Lung (tissue), 12 donors: ENCODE data around the gene ZBTB25. TPM values are rescaled to one million over a fixed set of nuclear protein-coding genes. Genes with fewer than 3 reads are reported as not detected.
A peak's percentile ranks its signal among the peaks of the same experiment; 100 is the strongest.

Experiments used
- ATAC-seq: fragments of 200-7000 bp; cut with Tn5 transposase; one replicate; pipeline ENCODE4 v1.9.1; 2020; ENCODE audit warnings: moderate number of reproducible peaks; ENCODE audit not compliant: insufficient read depth, low FRiP score
- DNase-seq, 3 donors: peaks; one replicate each; pipeline ENCODE4 v3.0.0-alpha.2; 2013 to 2017
- H3K27ac ChIP-seq, 2 donors: one replicate each; pipeline ENCODE4 v1.5.1; 2013; ENCODE audit warnings: mild to moderate bottlenecking in 2 of 2, moderate library complexity in 2 of 2, control low read depth in 1 of 2, inconsistent platforms in 1 of 2, low read depth in 1 of 2, low read length in 1 of 2
- H3K27me3 ChIP-seq, 3 donors: one replicate each; pipeline ENCODE4 v1.5.1; 2013; ENCODE audit warnings: low read length in 2 of 3; ENCODE audit not compliant: control insufficient read depth in 3 of 3, insufficient read depth in 3 of 3
- H3K36me3 ChIP-seq, 4 donors: one replicate each; pipeline ENCODE4 v1.5.1; 2013; ENCODE audit warnings: low read length in 4 of 4, mild to moderate bottlenecking in 1 of 4, moderate library complexity in 1 of 4; ENCODE audit not compliant: control insufficient read depth in 4 of 4, insufficient read depth in 4 of 4
- H3K4me1 ChIP-seq, 5 donors: one replicate each; pipeline ENCODE4 v1.5.1; 2013; ENCODE audit warnings: low read length in 5 of 5, mild to moderate bottlenecking in 2 of 5, moderate library complexity in 1 of 5; ENCODE audit not compliant: control insufficient read depth in 5 of 5, insufficient read depth in 5 of 5
- H3K4me3 ChIP-seq: one replicate; pipeline ENCODE4 v1.5.1; 2013; ENCODE audit warnings: mild to moderate bottlenecking, control low read depth, moderate library complexity
- H3K9ac ChIP-seq, 2 donors: one replicate each; pipeline ENCODE4 v1.5.1; 2013; ENCODE audit warnings: low read length in 2 of 2, control low read depth in 1 of 2; ENCODE audit not compliant: insufficient read depth in 1 of 2
- H3K9me3 ChIP-seq, 4 donors: one replicate each; pipeline ENCODE4 v1.5.1; 2013; ENCODE audit warnings: low read length in 3 of 4, mild to moderate bottlenecking in 1 of 4, moderate library complexity in 1 of 4; ENCODE audit not compliant: control insufficient read depth in 4 of 4, insufficient read depth in 3 of 4
- WGBS, 2 donors: extraction: QIAGEN DNeasy Blood & Tissue Kit; methylation state at CpG; one replicate each; pipeline ENCODE4 v1.1.7; 2013; 5-methylcytosine and 5-hydroxymethylcytosine counted together
- polyA plus RNA-seq, 2 donors: library from polyadenylated mRNA; stranded (reverse); fragments of 200-250 nt; gene quantifications; one replicate each; pipeline ENCODE4 v1.2.1, GENCODE V29; 2013
- total RNA-seq, 2 donors: library from RNA; depleted of rRNA in 1 of 2; stranded (reverse); fragments of >200 nt in 1 of 2; gene quantifications; one replicate each; pipeline ENCODE4 v1.2.1, GENCODE V29; 2014 to 2021
- TF ChIP-seq, protein P1 (sequence below): IDR thresholded peaks from 2 replicates; pipeline ENCODE4 v1.5.1; 2012; ENCODE audit warnings: mild to moderate bottlenecking; ENCODE audit errors: control extremely low read depth, extremely low read depth
- donor health status: control.
- donor health status: control.
- donor health status: Bipolar disorder and iron deficiency.
- donor health status: healthy.
- donor health status: DM: yes; HTN: yes; CAD: no.

The ZBTB25 gene
- total and polyA plus RNA-seq, 4 donors: 4.0 to 15.4 (median 9.2) TPM

DNA sequence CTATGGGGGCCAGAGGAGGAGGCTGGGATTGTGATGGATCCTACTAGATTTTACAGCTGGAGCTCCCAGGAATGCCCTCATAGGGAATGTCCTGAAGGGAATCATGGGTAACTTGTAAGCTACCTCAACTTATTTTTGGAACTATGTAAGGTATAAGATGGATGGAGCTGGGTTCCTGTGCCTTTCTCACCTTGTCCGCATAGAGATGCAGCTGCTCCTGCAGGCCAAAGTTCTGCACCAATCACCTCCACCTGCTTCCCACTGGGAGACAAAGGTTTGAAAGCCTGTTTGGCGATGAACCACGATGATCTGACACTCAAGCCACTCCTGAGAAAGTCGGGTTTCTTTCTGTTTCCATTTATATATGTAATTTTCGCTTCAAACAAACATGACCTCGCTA is 39.0 kb downstream of the ZBTB25 start:
- peak overlapping the region in 1 of 2 donors; percentile 30 for H3K9ac ChIP-seq

DNA sequence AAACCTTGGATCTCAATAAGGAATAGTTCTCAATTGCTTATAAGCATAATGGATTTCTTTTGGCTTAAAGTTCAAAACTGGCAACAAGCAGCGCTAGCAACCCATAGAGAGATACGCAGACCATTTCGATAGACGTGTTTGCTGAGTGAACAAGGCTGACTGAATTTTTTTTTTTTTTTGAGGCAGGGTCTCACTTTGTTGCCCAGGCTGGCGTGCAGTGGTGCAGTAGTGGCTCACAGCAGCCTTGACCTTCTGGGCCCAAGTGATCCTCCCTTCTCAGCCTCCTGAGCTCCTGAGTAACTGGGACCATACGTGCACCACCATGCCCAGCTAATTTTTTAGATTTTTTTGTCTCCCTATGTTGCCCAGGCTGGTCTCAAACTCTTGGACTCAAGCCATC is 39.8 kb downstream of the ZBTB25 start:
- peaks cover 0 to 29% (median 1%) of the 10 kb centered on the region in 5 donors for H3K4me1 ChIP-seq
- 93 to 95% methylated on average over 6 of the region's 6 CpGs for WGBS, 2 donors

More for the DNA sequence above, 39.0 kb downstream of the ZBTB25 start:
- Histone ChIP-seq H3K4me1 (peaks cover 0 to 35% (median 1%) of the 10 kb centered on the region in 5 donors), H3K27ac (no peak overlapping the region), H3K36me3 (peaks cover 0 to 6% (median under 1%) of the 10 kb centered on the region in 4 donors), H3K9me3 (no peaks in the 10 kb centered on the region), H3K4me3 (no peak overlapping the region), H3K27me3 (no peaks in the 10 kb centered on the region)
- ATAC-seq (no peak), DNase-seq (no peak)
- WGBS, 2 donors: 16 to 23% methylated on average over 6 of the region's 6 CpGs
- TF ChIP-seq, protein P1, sequence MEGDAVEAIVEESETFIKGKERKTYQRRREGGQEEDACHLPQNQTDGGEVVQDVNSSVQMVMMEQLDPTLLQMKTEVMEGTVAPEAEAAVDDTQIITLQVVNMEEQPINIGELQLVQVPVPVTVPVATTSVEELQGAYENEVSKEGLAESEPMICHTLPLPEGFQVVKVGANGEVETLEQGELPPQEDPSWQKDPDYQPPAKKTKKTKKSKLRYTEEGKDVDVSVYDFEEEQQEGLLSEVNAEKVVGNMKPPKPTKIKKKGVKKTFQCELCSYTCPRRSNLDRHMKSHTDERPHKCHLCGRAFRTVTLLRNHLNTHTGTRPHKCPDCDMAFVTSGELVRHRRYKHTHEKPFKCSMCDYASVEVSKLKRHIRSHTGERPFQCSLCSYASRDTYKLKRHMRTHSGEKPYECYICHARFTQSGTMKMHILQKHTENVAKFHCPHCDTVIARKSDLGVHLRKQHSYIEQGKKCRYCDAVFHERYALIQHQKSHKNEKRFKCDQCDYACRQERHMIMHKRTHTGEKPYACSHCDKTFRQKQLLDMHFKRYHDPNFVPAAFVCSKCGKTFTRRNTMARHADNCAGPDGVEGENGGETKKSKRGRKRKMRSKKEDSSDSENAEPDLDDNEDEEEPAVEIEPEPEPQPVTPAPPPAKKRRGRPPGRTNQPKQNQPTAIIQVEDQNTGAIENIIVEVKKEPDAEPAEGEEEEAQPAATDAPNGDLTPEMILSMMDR: no peak

DNA sequence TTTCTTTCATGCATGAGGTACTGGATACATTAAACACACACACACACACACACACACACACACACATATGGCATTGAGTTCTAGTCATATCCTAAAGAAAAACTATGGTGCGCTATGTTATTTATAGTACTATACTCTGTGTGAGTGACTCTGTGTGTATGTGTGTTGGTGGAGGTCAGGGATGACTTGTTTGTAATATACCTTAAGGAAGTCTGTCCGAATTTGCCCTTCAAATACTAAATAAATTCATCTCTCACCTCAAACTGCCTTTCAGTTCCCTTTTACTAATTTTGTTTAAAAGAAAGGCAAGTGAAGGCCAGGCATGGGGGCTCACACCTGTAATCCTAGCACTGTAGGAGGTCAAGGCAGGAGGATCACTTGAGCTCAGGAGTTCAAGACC is 40.4 kb downstream of the ZBTB25 start:
- Histone ChIP-seq H3K9me3 (no peaks in the 10 kb centered on the region), H3K4me3 (no peak overlapping the region), H3K36me3 (peaks cover 0 to 8% (median 3%) of the 10 kb centered on the region in 4 donors), H3K27me3 (no peaks in the 10 kb centered on the region), H3K27ac (no peak overlapping the region), H3K9ac (no peak overlapping the region), H3K4me1 (peaks cover 0 to 25% (median 1%) of the 10 kb centered on the region in 5 donors)
- WGBS, 2 donors: 94 to 99% methylated on average over 2 of the region's 2 CpGs
- TF ChIP-seq, protein P1: no peak
- DNase-seq: no peak
- no peak for ATAC-seq

More for the DNA sequence above, 39.8 kb downstream of the ZBTB25 start:
- no peak overlapping the region for H3K9ac ChIP-seq
- H3K36me3 ChIP-seq: peaks cover 0 to 6% (median 2%) of the 10 kb centered on the region in 4 donors
- TF ChIP-seq, protein P1: no peak
- H3K4me3 ChIP-seq: no peak overlapping the region
- DNase-seq (no peak), ATAC-seq (no peak)
- H3K9me3 ChIP-seq: no peaks in the 10 kb centered on the region
- H3K27me3 ChIP-seq: no peaks in the 10 kb centered on the region
- no peak overlapping the region for H3K27ac ChIP-seq

DNA sequence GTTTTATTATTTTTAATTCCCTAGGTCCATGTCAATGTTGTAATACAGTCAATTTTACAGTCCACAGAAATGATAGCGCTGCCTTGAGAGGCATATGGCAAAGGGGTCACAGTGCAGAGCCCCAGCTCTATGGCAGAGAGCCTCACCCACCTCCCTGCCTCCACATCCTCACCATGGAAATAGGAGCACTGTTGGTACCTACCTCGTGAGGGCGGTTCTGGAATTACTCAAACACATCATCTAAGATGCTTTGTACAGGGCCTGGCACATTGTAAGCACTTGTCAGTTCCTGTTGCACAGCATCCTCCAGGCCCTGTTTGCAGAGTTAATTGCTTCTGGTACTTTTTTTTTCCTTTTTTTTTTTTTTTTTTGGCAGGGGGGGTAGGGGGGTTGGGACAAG is 42.4 kb downstream of the ZBTB25 start:
- no peak overlapping the region for H3K9ac ChIP-seq
- H3K27ac ChIP-seq: no peak overlapping the region
- H3K36me3 ChIP-seq: peaks cover 0 to 9% (median 7%) of the 10 kb centered on the region in 4 donors
- DNase-seq: no peak
- TF ChIP-seq, protein P1: no peak
- H3K27me3 ChIP-seq: no peaks in the 10 kb centered on the region
- 90 to 97% methylated on average over 3 of the region's 3 CpGs for WGBS, 2 donors
- no peak overlapping the region for H3K4me3 ChIP-seq
- no peak for ATAC-seq
- no peaks in the 10 kb centered on the region for H3K9me3 ChIP-seq
- peaks cover 0 to 11% (median 1%) of the 10 kb centered on the region in 5 donors for H3K4me1 ChIP-seq
